Glutamatergic neuron (in vitro differentiated cells): ENCODE data around the gene MCM3AP. TPM values are rescaled to one million over a fixed set of nuclear protein-coding genes. Genes with fewer than 3 reads are reported as not detected.

ENCODE experiments used
- DNase-seq: peaks from one replicate; pipeline ENCODE4 v3.0.0; 2022
- H3K27ac Mint-ChIP-seq: one replicate; pipeline ENCODE4 v1.8.0; 2020; ENCODE audit warnings: mild to moderate bottlenecking, mixed read lengths, inconsistent platforms; ENCODE audit not compliant: unreplicated experiment
- H3K27me3 Mint-ChIP-seq: one replicate; pipeline ENCODE4 v1.8.0; 2020; ENCODE audit warnings: mild to moderate bottlenecking, moderate library complexity, mixed read lengths, inconsistent platforms; ENCODE audit not compliant: unreplicated experiment
- H3K36me3 Mint-ChIP-seq: one replicate; pipeline ENCODE4 v1.8.0; 2020; ENCODE audit warnings: mild to moderate bottlenecking, mixed read lengths, inconsistent platforms; ENCODE audit not compliant: unreplicated experiment
- H3K4me1 Mint-ChIP-seq: one replicate; pipeline ENCODE4 v1.8.0; 2020; ENCODE audit warnings: mild to moderate bottlenecking, low read depth, mixed read lengths, inconsistent platforms; ENCODE audit not compliant: unreplicated experiment
- H3K4me3 Mint-ChIP-seq: one replicate; pipeline ENCODE4 v1.8.0; 2020; ENCODE audit warnings: mild to moderate bottlenecking, mixed read lengths, inconsistent platforms; ENCODE audit not compliant: unreplicated experiment
- H3K9me3 Mint-ChIP-seq: one replicate; pipeline ENCODE4 v1.8.0; 2020; ENCODE audit warnings: mild to moderate bottlenecking, moderate library complexity, mixed read lengths, inconsistent platforms; ENCODE audit not compliant: unreplicated experiment
- total RNA-seq: library from RNA; stranded (reverse); fragmentation: NEBNext Ultra II Directional; extraction: Animal tissue kit (Norgen Biotek cat#: 25700); gene quantifications from one replicate; pipeline ENCODE4 v1.2.1, GENCODE V29; 2021; ENCODE audit not compliant: unreplicated experiment
- TF ChIP-seq, protein P1 (sequence below): fragments of 200-600 bp; sonication (generic); IDR thresholded peaks from one replicate; pipeline ENCODE4 v1.5.0; 2021; ENCODE audit not compliant: partially characterized antibody, unreplicated experiment

Gene MCM3AP
- total RNA-seq, 1 donor from 2014 or later: 121 TPM

DNA sequence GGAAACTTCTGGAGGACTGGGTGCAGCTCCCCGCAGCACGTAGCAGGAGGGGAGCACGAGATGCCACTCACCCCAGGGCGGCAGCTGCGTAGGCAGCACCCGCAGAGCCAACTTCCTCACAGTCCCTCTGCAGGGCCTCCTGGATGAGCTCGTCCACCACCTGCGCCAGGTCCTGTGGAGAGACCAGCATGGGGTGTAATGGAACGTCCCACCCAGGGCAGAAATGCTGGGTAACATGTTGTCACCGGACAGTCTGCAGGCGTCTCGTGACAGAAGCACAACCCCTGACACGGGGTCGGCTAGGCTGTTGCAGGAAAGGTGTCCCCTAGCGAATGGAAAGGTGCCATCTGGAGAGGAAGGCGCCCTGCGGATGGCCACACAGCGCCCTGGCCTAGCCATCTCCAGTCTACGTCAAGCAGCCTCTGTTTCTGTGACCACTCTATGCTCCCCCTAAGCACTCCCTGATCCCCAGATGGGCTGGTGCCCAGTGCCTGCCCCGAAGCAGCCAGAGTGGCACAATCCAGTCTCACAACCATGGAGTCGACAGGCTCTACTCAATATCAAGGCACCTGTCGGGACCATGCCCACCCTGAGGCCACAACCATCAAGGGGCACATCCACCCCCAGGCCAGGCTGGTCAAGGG, 21.2 kb downstream of the MCM3AP start:
- TF ChIP-seq, protein P1, sequence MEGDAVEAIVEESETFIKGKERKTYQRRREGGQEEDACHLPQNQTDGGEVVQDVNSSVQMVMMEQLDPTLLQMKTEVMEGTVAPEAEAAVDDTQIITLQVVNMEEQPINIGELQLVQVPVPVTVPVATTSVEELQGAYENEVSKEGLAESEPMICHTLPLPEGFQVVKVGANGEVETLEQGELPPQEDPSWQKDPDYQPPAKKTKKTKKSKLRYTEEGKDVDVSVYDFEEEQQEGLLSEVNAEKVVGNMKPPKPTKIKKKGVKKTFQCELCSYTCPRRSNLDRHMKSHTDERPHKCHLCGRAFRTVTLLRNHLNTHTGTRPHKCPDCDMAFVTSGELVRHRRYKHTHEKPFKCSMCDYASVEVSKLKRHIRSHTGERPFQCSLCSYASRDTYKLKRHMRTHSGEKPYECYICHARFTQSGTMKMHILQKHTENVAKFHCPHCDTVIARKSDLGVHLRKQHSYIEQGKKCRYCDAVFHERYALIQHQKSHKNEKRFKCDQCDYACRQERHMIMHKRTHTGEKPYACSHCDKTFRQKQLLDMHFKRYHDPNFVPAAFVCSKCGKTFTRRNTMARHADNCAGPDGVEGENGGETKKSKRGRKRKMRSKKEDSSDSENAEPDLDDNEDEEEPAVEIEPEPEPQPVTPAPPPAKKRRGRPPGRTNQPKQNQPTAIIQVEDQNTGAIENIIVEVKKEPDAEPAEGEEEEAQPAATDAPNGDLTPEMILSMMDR: no peak
- Mint-ChIP-seq H3K4me3 (no peak overlapping the region), H3K36me3 (no peaks in the 10 kb centered on the region), H3K9me3 (no peaks in the 10 kb centered on the region), H3K27ac (no peak overlapping the region), H3K27me3 (peaks cover 7% of the 10 kb centered on the region), H3K4me1 (no peaks in the 10 kb centered on the region)
- DNase-seq: no peak

DNA sequence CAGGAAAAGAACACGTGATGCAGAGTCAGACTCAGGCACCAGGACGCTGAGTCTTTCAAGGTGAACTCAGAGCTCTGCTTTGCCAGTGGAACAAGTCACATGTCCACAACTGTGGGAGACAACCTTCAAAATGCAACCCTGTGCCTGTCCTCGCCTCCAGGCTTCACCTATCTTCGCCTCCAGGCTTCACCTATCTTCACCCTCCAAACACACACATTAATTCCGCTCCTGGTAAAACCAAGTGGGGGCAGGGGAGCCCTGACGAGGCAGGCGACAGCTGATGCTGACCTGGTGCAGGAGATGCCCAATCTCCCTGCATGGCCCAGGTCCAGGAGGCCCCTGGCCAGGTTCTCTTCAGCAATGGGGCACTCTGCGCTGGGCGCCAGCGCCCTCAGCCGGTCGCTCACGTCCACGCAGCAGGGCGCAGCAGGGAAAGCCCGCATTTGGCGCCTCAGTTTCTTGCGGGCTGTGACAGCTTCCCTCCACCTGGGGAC, 28.9 kb downstream of the MCM3AP start:
- Mint-ChIP-seq H3K36me3 (no peaks in the 10 kb centered on the region), H3K4me3 (no peak overlapping the region), H3K27me3 (peaks cover 11% of the 10 kb centered on the region), H3K9me3 (peaks cover 2% of the 10 kb centered on the region), H3K4me1 (peaks cover 17% of the 10 kb centered on the region), H3K27ac (no peak overlapping the region)
- no peak for DNase-seq
- TF ChIP-seq, protein P1: no peak

DNA sequence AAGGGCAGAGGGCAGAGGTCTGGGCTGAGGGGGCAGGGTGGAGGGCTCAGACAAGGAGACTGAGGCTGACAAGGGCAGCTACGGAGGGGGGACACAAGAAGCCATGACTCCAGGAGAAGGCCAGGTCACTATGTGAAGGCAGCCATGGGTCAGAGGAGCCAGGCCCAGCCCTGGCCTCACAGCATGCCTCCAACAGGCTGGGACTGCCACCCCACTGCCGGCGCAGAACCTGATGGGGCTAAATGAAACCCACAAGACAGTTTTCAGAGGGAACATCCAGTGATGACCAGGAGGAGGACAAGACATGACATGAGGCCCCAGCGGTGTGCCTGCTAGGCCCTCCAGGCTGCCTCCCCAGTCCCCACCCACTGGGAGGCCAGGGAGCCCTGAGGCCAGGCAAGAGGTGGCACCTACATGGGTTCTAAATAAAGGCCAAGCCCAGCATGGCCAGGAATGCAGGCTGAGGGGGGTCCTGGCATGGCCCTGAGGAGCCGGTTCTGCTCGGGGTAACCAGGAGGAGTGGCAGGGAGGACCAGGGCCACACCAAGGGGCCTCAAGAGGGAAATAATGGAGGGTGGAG, 29.6 kb downstream of the MCM3AP start:
- no peak overlapping the region for H3K27ac Mint-ChIP-seq
- TF ChIP-seq, protein P1: no peak
- H3K4me1 Mint-ChIP-seq: peaks cover 17% of the 10 kb centered on the region
- no peak for DNase-seq
- no peaks in the 10 kb centered on the region for H3K36me3 Mint-ChIP-seq
- H3K27me3 Mint-ChIP-seq: peaks cover 11% of the 10 kb centered on the region
- no peak overlapping the region for H3K4me3 Mint-ChIP-seq
- peaks cover 2% of the 10 kb centered on the region for H3K9me3 Mint-ChIP-seq

DNA sequence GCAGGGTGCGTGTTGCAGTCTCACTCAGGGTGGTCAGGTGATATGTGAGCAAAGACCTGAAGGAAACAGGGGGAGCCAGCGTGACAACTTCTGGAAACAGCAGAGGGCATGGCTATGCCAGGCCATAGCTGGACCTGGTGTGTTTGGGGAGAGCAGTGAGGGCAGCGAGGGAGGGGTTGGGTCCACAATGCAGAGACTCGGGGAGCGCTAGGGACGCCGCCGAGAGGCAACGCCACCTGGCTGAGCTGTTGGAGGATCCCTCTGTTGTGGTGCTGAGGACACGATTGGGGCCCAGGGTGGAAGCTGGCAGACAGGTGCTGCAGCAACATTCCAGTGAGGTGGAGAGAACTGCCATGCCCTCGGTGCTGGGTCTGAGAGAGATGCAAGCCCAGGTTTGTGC, 30.2 kb downstream of the MCM3AP start:
- peaks cover 2% of the 10 kb centered on the region for H3K9me3 Mint-ChIP-seq
- no peak overlapping the region for H3K27ac Mint-ChIP-seq
- peaks cover 9% of the 10 kb centered on the region for H3K27me3 Mint-ChIP-seq
- peaks cover 17% of the 10 kb centered on the region for H3K4me1 Mint-ChIP-seq
- no peaks in the 10 kb centered on the region for H3K36me3 Mint-ChIP-seq
- DNase-seq: no peak
- TF ChIP-seq, protein P1: no peak
- H3K4me3 Mint-ChIP-seq: no peak overlapping the region

DNA sequence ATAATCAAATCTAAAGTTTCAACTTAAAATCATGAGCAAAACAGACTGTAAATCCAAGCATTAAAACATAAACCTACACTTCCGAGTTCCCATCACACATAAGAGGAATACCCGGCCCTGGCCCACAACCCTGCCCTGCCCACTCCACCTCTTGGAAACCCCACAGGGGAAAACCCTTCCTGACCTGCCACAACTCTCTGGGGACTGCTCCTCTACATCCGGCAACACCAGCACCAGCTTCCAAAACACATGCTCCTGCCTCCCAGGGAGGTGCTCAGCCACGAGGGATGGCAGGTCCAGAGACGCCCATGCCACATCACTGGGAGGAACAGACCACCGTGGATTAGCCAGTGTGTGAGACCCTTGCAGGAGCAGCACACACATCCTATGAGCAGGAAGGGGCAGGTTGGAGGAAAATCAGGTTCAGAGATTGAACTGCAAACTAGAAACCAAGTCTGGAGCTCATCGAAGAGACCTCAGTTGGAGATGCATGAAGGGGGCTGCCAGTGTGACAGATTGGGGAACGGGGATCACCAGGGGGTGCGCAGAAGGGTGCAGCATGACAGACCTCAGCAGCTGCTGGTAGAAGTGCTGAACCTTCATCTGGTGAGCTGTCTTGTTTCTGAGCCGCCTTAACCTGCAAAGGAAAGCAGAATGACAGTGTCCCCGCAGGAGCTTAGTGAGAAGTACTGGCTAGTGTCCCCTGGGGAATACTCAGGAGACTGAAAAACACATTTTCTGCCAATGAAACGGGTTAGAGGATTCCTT, 31.0 kb downstream of the MCM3AP start:
- peaks cover 2% of the 10 kb centered on the region for H3K9me3 Mint-ChIP-seq
- TF ChIP-seq, protein P1: no peak
- H3K4me3 Mint-ChIP-seq: no peak overlapping the region
- no peaks in the 10 kb centered on the region for H3K36me3 Mint-ChIP-seq
- peak overlapping the region; percentile 50 for H3K27ac Mint-ChIP-seq
- no peak for DNase-seq
- H3K27me3 Mint-ChIP-seq: peaks cover 9% of the 10 kb centered on the region
- peaks cover 17% of the 10 kb centered on the region for H3K4me1 Mint-ChIP-seq
